Activated T-cell treated with anti-CD3 and anti-CD28 coated beads for 48 hours (primary cell): ENCODE results near the gene MUS81.
A peak's percentile ranks its signal among the peaks of the same experiment; 100 is the strongest.
"Not testable (repeated sequence)": the region's sequence is repeated elsewhere in the genome, so short reads cannot be mapped to it uniquely, and the experiment has no call there.

Source experiments
- DNase-seq: peaks from one replicate; pipeline ENCODE4 v3.0.0-alpha.2; 2020; ENCODE audit warnings: low read depth

The MUS81 gene

GRCh38 chr11:65873318-65874156, 13.3 kb downstream of the MUS81 start:
- DNase-seq, result peak; percentile 96

GRCh38 chr11:65879617-65880016, 19.4 kb downstream of the MUS81 start, which contains the start of gene CTSW:
Gene CTSW (plus strand): TSS chr11:65879837. CDS start chr11:65879855, 18 bp downstream.
- DNase-seq, result no peak

GRCh38 chr11:65880027-65880426, 19.8 kb downstream of the MUS81 start:
- DNase-seq, result no peak

GRCh38 chr11:65880844-65881421, 20.7 kb downstream of the MUS81 start:
- DNase-seq, result no peak

- no peak for DNase-seq
Measured at GRCh38 chr11:65882120-65883057, 22.2 kb downstream of the MUS81 start.

GRCh38 chr11:65883058-65883761, 23.0 kb downstream of the MUS81 start:
- no peak for DNase-seq

GRCh38 chr11:65883786-65884715, 23.8 kb downstream of the MUS81 start:
- no peak for DNase-seq

GRCh38 chr11:65884716-65885092, 24.5 kb downstream of the MUS81 start:
- peak; percentile 79 for DNase-seq

GRCh38 chr11:65885231-65885630, 25.0 kb downstream of the MUS81 start:
- DNase-seq, result no peak

GRCh38 chr11:65885808-65886536, 25.7 kb downstream of the MUS81 start:
- no peak for DNase-seq

GRCh38 chr11:65886826-65887722, 26.8 kb downstream of the MUS81 start:
- DNase-seq, result no peak

- DNase-seq, result no peak
Measured at GRCh38 chr11:65887723-65888162, 27.5 kb downstream of the MUS81 start.

- peak; percentile 96 for DNase-seq
Measured at GRCh38 chr11:65888163-65888814, 28.1 kb downstream of the MUS81 start, which contains the start of gene FIBP. Gene FIBP (minus strand): TSS chr11:65888471. CDS start chr11:65888418, 53 bp downstream.

GRCh38 chr11:65890324-65891218, 30.3 kb downstream of the MUS81 start, which contains the start of gene CCDC85B:
Gene CCDC85B (plus strand): TSS chr11:65890673. CDS start chr11:65890784, 111 bp downstream.
- DNase-seq, result peak; percentile 99

GRCh38 chr11:65891219-65892136, 31.2 kb downstream of the MUS81 start:
- no peak for DNase-seq

- DNase-seq, result not testable (repeated sequence)
Measured at GRCh38 chr11:65892137-65892540, 31.9 kb downstream of the MUS81 start.
